Caco-2 (cell line): ENCODE results near the gene TMC6. TPM values are rescaled to one million over a fixed set of nuclear protein-coding genes. Genes with fewer than 3 reads are reported as not detected.

Experiments
- BruUV-seq: library from RNA; stranded (reverse); fragments of 400-500 nt; replicated peaks from 2 replicates; lab custom pipeline; 2021; lab: Mats Ljungman, UMichigan
- CTCF ChIA-PET: fragments of 300-600 bp; sonication (Branson Sonifier 250); formaldehyde crosslinking; loops from one replicate; lab custom pipeline; 2022; ENCODE audit warnings: antibody characterized with exemption; lab: Charles Lee
- POLR2A ChIA-PET: fragments of 300-600 bp; sonication (Branson Sonifier 250); formaldehyde crosslinking; loops from one replicate; lab custom pipeline; 2022; ENCODE audit warnings: antibody characterized with exemption; lab: Charles Lee
- DNase-seq, 2 experiments: peaks; one replicate each; pipeline versions ENCODE4 v3.0.0 to v3.0.0-alpha.2; 2020 to 2022
- H3K27me3 ChIP-seq: replicated peaks from 2 replicates; pipeline ENCODE4 v1.6.0; 2011; ENCODE audit warnings: low read length; ENCODE audit not compliant: control insufficient read depth, insufficient read depth
- H3K36me3 ChIP-seq: 2 replicates; pipeline ENCODE4 v1.5.1; 2011; ENCODE audit warnings: low read length; ENCODE audit not compliant: control insufficient read depth, insufficient read depth
- H3K4me1 ChIP-seq: fragments of 250-450 bp; sonication (Bioruptor Pico); 2 replicates; pipeline ENCODE4 v1.5.1; 2020; ENCODE audit warnings: mild to moderate bottlenecking
- H3K4me3 ChIP-seq: 2 replicates; pipeline ENCODE4 v1.5.1; 2011; ENCODE audit warnings: low read depth, mild to moderate bottlenecking, control low read depth, low read length
- H3K9me3 ChIP-seq: fragments of 250-450 bp; sonication (Bioruptor Pico); 2 replicates; pipeline ENCODE4 v1.5.1; 2020; ENCODE audit warnings: mild to moderate bottlenecking, moderate library complexity
- H3K27ac Mint-ChIP-seq: one replicate; pipeline ENCODE4 v1.8.0; 2022; ENCODE audit warnings: mixed read lengths; ENCODE audit not compliant: unreplicated experiment
- H3K27me3 Mint-ChIP-seq: one replicate; pipeline ENCODE4 v1.8.0; 2022; ENCODE audit warnings: mixed read lengths; ENCODE audit not compliant: insufficient read depth, unreplicated experiment
- H3K36me3 Mint-ChIP-seq: one replicate; pipeline ENCODE4 v1.8.0; 2022; ENCODE audit warnings: mild to moderate bottlenecking, mixed read lengths; ENCODE audit not compliant: insufficient read depth, unreplicated experiment
- H3K4me1 Mint-ChIP-seq: one replicate; pipeline ENCODE4 v1.8.0; 2022; ENCODE audit warnings: low read depth, mixed read lengths; ENCODE audit not compliant: unreplicated experiment
- H3K4me3 Mint-ChIP-seq: one replicate; pipeline ENCODE4 v1.8.0; 2022; ENCODE audit warnings: mild to moderate bottlenecking, moderate library complexity, mixed read lengths; ENCODE audit not compliant: unreplicated experiment
- H3K9me3 Mint-ChIP-seq: one replicate; pipeline ENCODE4 v1.8.0; 2022; ENCODE audit warnings: mixed read lengths; ENCODE audit not compliant: unreplicated experiment
- intact Hi-C: fragments of 100-400 bp; cut with micrococcal nuclease; formaldehyde crosslinking; loops from one replicate; pipeline ENCODE4 v1.10.0; 2022; ENCODE audit not compliant: unreplicated experiment
- total RNA-seq: library from RNA; stranded (reverse); gene quantifications from 2 replicates; pipeline ENCODE4 v1.2.3, GENCODE V29; 2022
- TF ChIP-seq, protein P1 (sequence below), 2 experiments: fragments of 200-600 bp in 1 of 2; IDR thresholded peaks; 1 replicate in 1 of 2; 2 replicates in 1 of 2; pipeline versions ENCODE4 v1.5.1 to v1.8.0; 2011 to 2022; ENCODE audit warnings: antibody characterized with exemption in 1 of 2, control low read depth in 1 of 2, inconsistent platforms in 1 of 2, low read depth in 1 of 2, low read length in 1 of 2, mild to moderate bottlenecking in 1 of 2, moderate library complexity in 1 of 2; ENCODE audit not compliant: insufficient read depth in 1 of 2, severe bottlenecking in 1 of 2, unreplicated experiment in 1 of 2

Gene TMC6
- total RNA-seq, 1 experiment from 2014 or later = 77.7 TPM

DNA sequence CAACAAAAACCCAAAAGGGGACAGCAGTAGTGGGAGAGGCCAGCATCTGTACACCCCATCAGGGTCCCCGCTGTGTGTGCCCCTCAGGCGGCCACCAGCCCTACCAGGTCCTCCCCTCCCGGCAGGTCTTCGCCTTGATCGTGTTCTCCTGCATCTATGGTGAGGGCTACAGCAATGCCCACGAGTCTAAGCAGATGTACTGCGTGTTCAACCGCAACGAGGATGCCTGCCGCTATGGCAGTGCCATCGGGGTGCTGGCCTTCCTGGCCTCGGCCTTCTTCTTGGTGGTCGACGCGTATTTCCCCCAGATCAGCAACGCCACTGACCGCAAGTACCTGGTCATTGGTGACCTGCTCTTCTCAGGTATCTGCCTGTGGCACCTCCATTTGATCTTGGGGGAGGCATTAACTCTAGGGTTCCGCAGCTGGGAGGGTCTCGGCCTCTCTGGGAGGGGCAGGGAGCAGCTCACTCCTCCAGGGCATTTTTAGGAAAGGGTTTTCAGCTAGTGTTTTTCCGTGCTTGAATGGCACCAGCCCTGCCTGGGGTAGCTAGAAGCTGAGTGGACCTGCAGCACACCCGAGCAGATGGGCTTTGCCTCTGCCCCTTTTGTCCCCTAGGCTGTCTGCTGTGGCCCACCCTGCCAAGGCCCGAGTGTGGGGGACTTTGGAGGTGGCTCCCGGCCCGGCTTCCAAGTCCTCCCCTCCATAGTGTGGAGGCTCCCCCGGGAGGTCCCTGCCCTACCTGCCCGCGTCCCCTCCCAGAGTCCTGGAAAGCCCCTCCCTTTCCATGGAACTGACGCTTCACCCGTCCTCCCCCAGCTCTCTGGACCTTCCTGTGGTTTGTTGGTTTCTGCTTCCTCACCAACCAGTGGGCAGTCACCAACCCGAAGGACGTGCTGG, 42.4 kb upstream of the TMC6 start:
- no TSS peak for BruUV-seq
- Mint-ChIP-seq H3K4me3 (peak overlapping the region; percentile 52), H3K9me3 (no peaks in the 10 kb centered on the region), H3K27me3 (no peaks in the 10 kb centered on the region), H3K27ac (peak overlapping the region; percentile 78), H3K36me3 (peaks cover 79% of the 10 kb centered on the region), H3K4me1 (peaks cover 24% of the 10 kb centered on the region)
- Histone ChIP-seq H3K4me1 (peaks cover 25% of the 10 kb centered on the region), H3K27me3 (no peaks in the 10 kb centered on the region), H3K9me3 (no peaks in the 10 kb centered on the region), H3K4me3 (no peak overlapping the region), H3K36me3 (no peaks in the 10 kb centered on the region; the same call in none of the 2 replicates)
- ChIA-PET POLR2A (interaction anchor here (0.6 kb wide), 1 partner anchor 43 kb away, joined by 11 read pairs; the partner anchor contains the start of gene TMC6), CTCF (no interaction called here)
- DNase-seq = no peak
- TF ChIP-seq, protein P1, sequence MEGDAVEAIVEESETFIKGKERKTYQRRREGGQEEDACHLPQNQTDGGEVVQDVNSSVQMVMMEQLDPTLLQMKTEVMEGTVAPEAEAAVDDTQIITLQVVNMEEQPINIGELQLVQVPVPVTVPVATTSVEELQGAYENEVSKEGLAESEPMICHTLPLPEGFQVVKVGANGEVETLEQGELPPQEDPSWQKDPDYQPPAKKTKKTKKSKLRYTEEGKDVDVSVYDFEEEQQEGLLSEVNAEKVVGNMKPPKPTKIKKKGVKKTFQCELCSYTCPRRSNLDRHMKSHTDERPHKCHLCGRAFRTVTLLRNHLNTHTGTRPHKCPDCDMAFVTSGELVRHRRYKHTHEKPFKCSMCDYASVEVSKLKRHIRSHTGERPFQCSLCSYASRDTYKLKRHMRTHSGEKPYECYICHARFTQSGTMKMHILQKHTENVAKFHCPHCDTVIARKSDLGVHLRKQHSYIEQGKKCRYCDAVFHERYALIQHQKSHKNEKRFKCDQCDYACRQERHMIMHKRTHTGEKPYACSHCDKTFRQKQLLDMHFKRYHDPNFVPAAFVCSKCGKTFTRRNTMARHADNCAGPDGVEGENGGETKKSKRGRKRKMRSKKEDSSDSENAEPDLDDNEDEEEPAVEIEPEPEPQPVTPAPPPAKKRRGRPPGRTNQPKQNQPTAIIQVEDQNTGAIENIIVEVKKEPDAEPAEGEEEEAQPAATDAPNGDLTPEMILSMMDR (IDR thresholded peaks at IDR 0.05; ENCODE audit: insufficient read depth in 1 of 2, low read depth in 1 of 2, low read length in 1 of 2, severe bottlenecking in 1 of 2, unreplicated experiment in 1 of 2) = no peak
- intact Hi-C loops = no loop called here

DNA sequence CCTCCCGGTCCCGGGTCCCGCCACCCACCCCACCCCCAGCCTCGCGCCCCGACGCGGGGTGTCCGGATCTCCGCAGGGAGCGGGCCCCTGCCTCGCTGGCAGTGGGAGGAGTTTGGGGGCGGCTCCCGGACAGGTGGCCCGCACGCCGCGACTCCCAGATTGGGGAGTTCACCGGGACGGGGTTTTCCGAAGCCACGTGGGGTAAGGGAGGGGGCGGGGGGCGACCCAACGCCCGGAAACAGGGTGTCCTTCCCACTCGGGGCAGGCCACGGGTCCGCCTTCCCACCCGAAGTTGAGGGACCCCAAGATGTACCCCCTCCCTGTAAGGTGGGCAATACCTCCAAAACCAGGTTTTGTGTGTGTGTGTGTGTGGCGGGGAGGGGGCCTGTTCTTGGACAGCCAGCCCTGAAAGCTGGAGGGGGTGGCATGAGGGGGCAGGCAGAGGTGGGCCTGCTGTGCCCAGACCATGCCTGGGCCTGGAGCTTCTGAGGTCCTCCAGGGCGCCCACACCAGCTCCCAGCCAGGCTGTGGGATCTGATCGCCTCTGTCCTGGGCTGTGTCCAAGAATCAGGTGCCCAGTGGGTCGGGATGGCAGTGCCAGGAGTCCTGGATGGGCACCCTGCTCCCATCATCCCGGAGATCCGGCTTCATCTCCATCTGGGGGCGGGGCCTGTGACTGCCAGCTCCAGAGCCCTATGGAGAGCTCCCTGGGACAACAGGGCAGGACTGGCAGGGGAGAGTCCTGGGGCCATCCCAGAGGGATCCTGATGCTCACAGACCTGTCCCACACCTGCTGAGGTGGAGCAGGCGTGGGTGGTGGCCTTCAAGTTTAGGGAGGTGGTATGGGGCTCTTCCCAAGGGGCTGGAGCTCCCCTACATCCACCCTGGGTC, 40.6 kb upstream of the TMC6 start:
- no peaks in the 10 kb centered on the region for H3K27me3 Mint-ChIP-seq
- peak overlapping the region; percentile 76 for H3K4me3 Mint-ChIP-seq
- H3K36me3 Mint-ChIP-seq = peaks cover 61% of the 10 kb centered on the region
- ChIA-PET POLR2A (interaction anchor here (0.8 to 1.9 kb wide), 4 partner anchors 13 to 41 kb away, joined by 3 to 12 read pairs (median 4); partner anchors contain the start of genes AFMID and TK1), CTCF (interaction anchor here (0.5 to 1.4 kb wide), 7 partner anchors 10 to 252 kb away, joined by 3 to 9 read pairs (median 3); partner anchors contain the start of genes TK1 and TMC6)
- peak overlapping the region; percentile 95 for H3K4me3 ChIP-seq
- H3K27ac Mint-ChIP-seq = peak overlapping the region; percentile 61
- TF ChIP-seq, protein P1 (IDR thresholded peaks at IDR 0.05; ENCODE audit: insufficient read depth in 1 of 2, low read depth in 1 of 2, low read length in 1 of 2, severe bottlenecking in 1 of 2, unreplicated experiment in 1 of 2) = no peak
- no peaks in the 10 kb centered on the region for H3K27me3 ChIP-seq
- no peaks in the 10 kb centered on the region for H3K9me3 Mint-ChIP-seq
- peak; percentile 74 to 75 for DNase-seq
- peaks cover 22% of the 10 kb centered on the region for H3K4me1 Mint-ChIP-seq
- peaks cover 23% of the 10 kb centered on the region for H3K4me1 ChIP-seq
- H3K36me3 ChIP-seq = no peaks in the 10 kb centered on the region; the same call in 1 of the 2 replicates
- H3K9me3 ChIP-seq = no peaks in the 10 kb centered on the region
- intact Hi-C loops = loop anchor here (2.0 to 5.0 kb wide), 2 partner anchors 18 to 42 kb away; partner anchors contain the start of genes AFMID, TK1 and TMC6
- no TSS peak for BruUV-seq
